GM19099 (cell line): ENCODE measurements around the gene AK1.

ENCODE experiments used
- POLR2A ChIP-seq: IDR thresholded peaks from 3 replicates; pipeline ENCODE4 v1.6.1; 2011; ENCODE audit warnings: low read depth; ENCODE audit not compliant: insufficient read length; ENCODE audit errors: extremely low read depth

The AK1 gene

GRCh38 chr9:127877566-127877998 lies at the start of gene AK1:
AK1 (minus strand) TSS chr9:127877675; CDS start chr9:127874617, 3,058 bp downstream.
- no peak for TF ChIP-seq POLR2A

- TF ChIP-seq POLR2A, result no peak
These were observed 49.4 kb upstream of the AK1 start for GRCh38 chr9:127926906-127927200.

- TF ChIP-seq POLR2A, result no peak
These were observed 48.8 kb upstream of the AK1 start for GRCh38 chr9:127925959-127926905.

GRCh38 chr9:127924736-127925444 lies 47.4 kb upstream of the AK1 start:
- no peak for TF ChIP-seq POLR2A

- no peak for TF ChIP-seq POLR2A
These were observed 46.3 kb upstream of the AK1 start for GRCh38 chr9:127923771-127924170.

- TF ChIP-seq POLR2A, result no peak
These were observed 45.6 kb upstream of the AK1 start for GRCh38 chr9:127923046-127923445.

GRCh38 chr9:127921557-127922120 lies 44.2 kb upstream of the AK1 start:
- no peak for TF ChIP-seq POLR2A

- no peak for TF ChIP-seq POLR2A
These were observed 43.3 kb upstream of the AK1 start for GRCh38 chr9:127920794-127921193.

GRCh38 chr9:127919253-127919815 lies 41.9 kb upstream of the AK1 start:
- no peak for TF ChIP-seq POLR2A

- no peak for TF ChIP-seq POLR2A
These were observed 41.0 kb upstream of the AK1 start for GRCh38 chr9:127918183-127919107.

- peak; percentile 29 for TF ChIP-seq POLR2A
These were observed 40.1 kb upstream of the AK1 start for GRCh38 chr9:127917603-127918002.

- peak; percentile 81 for TF ChIP-seq POLR2A
These were observed 39.5 kb upstream of the AK1 start, which contains the start of gene ST6GALNAC4 for GRCh38 chr9:127916720-127917581. ST6GALNAC4 (minus strand) TSS chr9:127917041; CDS start chr9:127916419, 622 bp downstream.

GRCh38 chr9:127915801-127916719 lies 38.6 kb upstream of the AK1 start:
- TF ChIP-seq POLR2A, result peak; percentile 68

- TF ChIP-seq POLR2A, result no peak
These were observed 37.9 kb upstream of the AK1 start for GRCh38 chr9:127915325-127915752.
